ENCODE results near the gene TCEAL9.
"Not testable (repeated sequence)": the region's sequence is repeated elsewhere in the genome, so short reads cannot be mapped to it uniquely, and the experiment has no call there.

Gene TCEAL9

GRCh38 chrX:103373581-103373980 is 17.3 kb downstream of the TCEAL9 start:
- DNase-seq (ENCODE audit: low read depth in 1 of 2, low spot score in 1 of 2), result no peak

DNA sequence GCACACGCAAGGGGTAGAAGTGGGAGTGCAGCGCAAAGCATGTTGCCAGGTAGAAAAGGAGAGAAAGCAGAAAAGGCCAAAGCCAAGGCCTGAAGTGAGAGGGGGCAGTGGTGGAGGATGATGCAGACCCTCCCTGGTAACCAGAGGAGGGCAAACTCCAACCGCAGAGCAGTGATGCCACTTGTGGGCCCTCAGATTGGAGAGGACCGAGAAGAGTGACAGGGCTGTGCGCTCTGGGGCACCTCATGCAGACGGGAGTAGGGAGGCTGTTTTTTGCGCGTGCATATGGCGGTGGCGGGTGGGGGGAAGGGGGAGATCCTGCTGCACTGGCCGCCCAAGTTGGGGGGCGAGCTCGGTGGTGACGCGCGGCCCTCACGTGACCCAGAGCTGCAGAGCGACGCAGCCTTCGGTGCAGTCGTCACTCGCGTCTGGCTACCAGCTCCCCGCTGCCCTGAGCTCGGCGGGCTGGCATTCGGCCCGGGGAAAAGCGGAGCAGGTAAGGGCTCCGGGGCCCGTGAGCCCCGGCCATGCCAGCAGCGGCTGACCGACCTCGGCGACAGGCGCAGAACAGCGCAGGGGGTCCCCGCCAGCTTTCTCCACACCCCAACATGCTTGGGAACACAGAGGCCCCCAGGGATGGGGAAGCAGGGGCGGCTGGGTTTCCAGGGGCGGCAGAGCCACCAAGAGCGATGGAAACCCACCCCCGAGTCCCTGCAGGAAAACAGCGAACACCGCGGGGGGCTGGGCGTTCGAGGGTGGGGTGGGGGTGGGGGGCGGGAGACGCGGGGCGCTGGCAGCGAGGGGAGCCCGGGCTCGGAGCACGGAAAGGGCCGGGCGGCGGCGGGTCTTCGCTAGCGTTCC is 20.0 kb downstream of the TCEAL9 start, which contains the start of gene BEX3:
TSS of gene BEX3 (plus strand) at position 421 of the 861 bp plus-strand sequence. CDS start 984 bp downstream, outside the sequence.
- peak in 1 of 2 donors; percentile 12 for DNase-seq (ENCODE audit: low read depth in 1 of 2, low spot score in 1 of 2)

- DNase-seq (ENCODE audit: low read depth in 1 of 2, low spot score in 1 of 2), result no peak
These were observed 20.6 kb downstream of the TCEAL9 start for GRCh38 chrX:103376979-103377324.

DNA sequence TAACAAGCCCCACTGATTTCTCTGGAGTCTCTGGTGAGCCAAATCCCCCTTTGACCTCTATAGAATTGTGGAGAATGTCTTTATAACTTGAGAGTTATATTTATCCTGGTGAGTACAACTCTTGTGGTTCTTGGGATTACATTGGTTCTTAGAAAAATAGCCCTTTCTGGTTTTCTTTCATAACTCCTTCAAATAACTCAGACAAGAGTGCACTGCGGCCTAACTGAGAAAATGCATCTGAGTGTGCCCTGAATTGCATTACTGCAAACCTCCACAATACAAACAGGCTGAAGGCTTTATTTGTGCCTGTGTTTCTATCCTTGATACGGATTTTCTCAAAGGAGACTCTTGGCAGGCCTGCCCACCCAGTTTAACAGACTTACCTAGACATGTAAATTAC is 22.7 kb downstream of the TCEAL9 start:
- no peak for DNase-seq (ENCODE audit: low read depth in 1 of 2, low spot score in 1 of 2)

- no peak for DNase-seq (ENCODE audit: low read depth in 1 of 2, low spot score in 1 of 2)
These were observed 26.6 kb downstream of the TCEAL9 start for GRCh38 chrX:103382877-103383276.

GRCh38 chrX:103384672-103385071 is 28.4 kb downstream of the TCEAL9 start:
- no peak for DNase-seq (ENCODE audit: low read depth in 1 of 2, low spot score in 1 of 2)

DNA sequence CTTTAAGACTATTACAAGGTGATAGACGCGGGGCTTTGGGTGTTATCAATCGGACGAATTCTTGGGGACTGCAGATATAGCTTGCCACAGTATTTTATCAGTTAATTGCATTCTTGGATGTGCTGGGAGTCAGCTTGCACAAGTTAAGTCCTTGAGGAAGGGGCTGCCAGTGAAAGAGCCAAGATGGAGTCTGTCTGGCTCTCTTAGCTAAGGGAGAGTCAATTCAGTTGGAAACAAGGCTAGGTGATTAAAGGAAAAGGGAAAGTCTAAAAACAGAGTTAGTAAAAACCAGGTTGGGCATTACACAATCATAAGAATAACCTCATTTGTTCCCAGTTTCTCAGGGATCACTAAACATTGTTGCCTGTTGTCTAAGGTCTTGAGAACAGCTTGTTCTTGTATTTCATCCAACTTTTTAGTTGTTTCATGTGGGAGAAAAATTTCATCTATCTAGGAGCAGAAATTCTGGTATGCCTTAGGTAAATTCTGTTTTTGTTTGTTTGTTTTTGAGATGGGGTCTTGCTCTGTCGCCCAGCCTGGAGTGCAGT is 29.1 kb downstream of the TCEAL9 start:
- DNase-seq (ENCODE audit: low read depth in 1 of 2, low spot score in 1 of 2), result not testable (repeated sequence)

GRCh38 chrX:103386332-103386731 is 30.0 kb downstream of the TCEAL9 start:
- DNase-seq (ENCODE audit: low read depth in 1 of 2, low spot score in 1 of 2), result no peak

DNA sequence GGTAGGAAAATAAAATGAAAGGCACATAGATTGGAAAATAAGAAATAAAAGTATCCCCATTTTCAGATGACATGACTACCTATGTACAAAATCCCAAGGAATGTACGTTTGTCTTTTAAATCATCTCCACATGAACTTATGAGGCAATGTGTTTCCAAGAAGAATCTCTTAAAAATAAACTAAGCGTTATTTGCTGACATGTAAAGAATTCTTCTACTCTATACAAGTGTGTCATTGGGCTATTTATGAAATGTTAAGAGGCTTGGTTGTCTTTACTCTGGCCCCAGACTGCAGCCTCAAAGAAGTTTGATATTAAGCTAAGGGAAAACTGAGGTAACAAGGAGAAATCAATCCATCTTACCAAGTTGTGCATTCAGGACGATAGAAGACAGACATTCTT is 37.2 kb downstream of the TCEAL9 start:
- DNase-seq (ENCODE audit: low read depth in 1 of 2, low spot score in 1 of 2), result no peak

- DNase-seq (ENCODE audit: low read depth in 1 of 2, low spot score in 1 of 2), result no peak
These were observed 39.9 kb downstream of the TCEAL9 start for GRCh38 chrX:103396186-103396585.

- no peak for DNase-seq (ENCODE audit: low read depth in 1 of 2, low spot score in 1 of 2)
These were observed 40.4 kb downstream of the TCEAL9 start for GRCh38 chrX:103396660-103397059.

GRCh38 chrX:103397707-103398106 is 41.4 kb downstream of the TCEAL9 start:
- DNase-seq (ENCODE audit: low read depth in 1 of 2, low spot score in 1 of 2), result no peak

DNA sequence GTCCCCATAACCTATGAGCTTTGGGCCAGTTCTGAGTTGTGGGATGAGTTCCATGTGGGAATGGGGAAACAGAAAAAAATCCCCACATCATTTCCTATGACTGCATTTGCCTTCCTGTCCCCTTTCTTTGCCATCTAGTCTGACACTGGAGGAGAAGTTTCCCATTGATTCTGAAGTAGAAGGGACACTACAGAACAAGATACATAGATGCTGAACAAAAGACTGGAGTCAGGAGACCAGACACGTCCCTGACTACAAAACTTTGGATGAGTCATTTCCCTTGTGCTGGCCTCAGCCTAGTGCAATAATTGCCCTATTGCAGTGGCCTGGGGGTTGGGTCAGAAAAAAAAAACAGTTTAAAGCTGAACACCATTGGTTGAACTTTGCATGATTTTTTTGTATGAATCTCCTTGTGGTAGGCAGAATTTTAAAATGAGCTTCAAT is 42.1 kb downstream of the TCEAL9 start:
- DNase-seq (ENCODE audit: low read depth in 1 of 2, low spot score in 1 of 2), result no peak

DNA sequence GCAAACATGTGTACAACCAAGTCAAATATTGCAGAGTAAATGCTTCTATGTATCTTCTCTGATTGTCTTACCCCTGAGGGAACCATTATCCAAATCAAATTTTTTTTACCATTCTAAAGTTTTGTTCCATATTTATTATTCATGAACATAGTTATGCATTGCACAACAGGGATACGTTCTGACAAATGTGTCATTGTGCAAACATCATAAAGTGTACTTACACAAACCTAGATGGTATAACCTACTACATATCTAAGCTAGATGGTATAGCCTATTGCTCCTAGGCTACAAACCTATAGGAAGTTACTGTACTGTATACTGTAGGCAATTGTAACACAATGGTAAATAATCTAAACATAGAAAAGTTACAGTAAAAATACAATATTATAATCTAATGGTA is 43.4 kb downstream of the TCEAL9 start:
- no peak for DNase-seq (ENCODE audit: low read depth in 1 of 2, low spot score in 1 of 2)

GRCh38 chrX:103400931-103401330 is 44.6 kb downstream of the TCEAL9 start:
- DNase-seq (ENCODE audit: low read depth in 1 of 2, low spot score in 1 of 2), result no peak

DNA sequence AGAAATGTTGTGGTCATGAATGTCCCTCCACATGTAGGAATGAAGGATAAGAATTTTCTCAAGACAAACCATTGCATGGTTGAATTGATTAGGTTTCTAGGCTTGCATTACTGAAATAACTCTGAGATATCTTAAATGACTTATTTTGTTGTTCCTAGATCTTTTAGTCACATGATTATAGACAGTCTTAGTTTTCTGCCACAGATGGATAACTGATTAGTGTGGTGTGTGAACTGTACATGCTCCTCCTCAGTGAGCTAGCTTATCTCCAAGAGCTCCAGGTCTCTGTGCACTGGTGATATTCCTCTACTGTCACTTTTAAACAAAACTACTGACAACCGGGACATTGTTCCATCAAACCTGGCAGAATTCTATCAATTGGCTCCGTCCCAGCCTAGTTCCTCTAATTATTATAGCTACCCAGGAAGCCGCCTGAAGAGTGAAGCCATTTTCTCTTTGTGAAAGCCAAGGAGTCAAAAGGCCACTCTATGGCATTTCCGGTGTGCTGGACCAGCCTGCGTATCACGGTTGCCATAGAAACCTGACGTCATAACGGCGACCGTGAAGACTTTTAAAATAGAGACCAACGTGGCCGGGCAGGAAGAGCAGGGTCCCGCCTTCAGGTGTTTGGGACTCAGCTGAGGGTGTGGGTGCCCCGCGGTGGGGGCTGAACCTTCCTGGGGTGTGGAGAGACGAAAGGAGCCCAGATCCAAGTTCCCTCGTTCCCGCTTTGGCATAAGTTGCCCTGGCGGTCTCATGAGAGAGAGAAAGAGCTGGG is 48.1 kb downstream of the TCEAL9 start:
- peak in 1 of 2 donors; percentile 1 for DNase-seq (ENCODE audit: low read depth in 1 of 2, low spot score in 1 of 2)

DNA sequence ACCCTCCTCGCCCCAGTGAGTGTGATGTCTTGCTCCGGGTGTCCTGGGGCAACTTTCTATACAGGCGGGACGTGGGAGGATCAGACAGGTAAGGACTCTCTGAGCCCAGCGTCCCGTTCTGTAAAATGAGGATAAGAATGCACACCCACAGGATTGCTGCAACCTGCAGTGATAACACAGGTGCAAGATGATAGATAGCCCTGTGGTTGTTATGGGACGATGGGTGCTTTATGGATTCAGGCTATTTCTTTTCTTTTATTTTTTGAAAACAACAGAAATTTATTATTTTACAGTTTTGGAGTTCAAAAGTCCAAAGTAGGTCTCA is 48.7 kb downstream of the TCEAL9 start:
- DNase-seq (ENCODE audit: low read depth in 1 of 2, low spot score in 1 of 2), result no peak

DNA sequence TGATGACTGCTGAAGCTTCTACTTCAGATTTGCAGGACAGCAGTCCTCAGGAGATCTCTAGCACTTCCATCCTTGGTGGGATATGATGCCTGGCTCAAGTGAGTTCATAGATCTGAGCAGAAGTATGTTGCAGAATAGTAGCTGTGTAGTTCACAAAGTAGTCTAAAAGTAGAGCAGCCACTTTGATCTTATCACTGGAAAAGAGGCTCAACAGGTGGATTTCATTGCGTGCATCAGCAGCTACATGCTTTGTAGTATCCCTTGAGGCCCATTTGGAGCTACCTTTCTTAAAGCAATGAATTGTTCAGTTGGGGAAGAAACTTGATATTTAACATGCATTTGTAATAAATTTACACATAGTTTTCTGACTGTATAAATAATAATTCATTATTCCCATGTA is 50.0 kb downstream of the TCEAL9 start:
- DNase-seq (ENCODE audit: low read depth in 1 of 2, low spot score in 1 of 2), result no peak

DNA sequence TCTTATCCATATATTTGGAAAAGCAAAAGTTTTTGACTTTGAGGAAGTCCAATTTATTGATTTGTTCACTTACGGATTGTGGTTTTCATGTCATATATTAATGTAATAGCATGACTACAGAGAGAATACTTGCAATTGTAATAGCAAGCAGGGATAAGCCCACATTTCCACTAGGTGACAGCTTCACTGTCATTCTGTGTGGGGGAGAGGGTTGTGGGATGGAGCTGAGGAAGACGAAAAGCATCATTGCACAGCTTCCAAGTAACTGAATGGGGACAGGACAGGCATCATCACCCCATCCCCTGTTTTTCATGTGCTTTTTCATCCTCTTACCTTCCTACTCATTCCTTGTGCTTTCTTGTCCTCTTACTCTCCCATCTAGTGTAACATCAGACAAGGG is 51.5 kb downstream of the TCEAL9 start:
- no peak for DNase-seq (ENCODE audit: low read depth in 1 of 2, low spot score in 1 of 2)
